T-helper 17 cell (primary cell): Measurements from ENCODE around the gene FMN2. TPM values are rescaled to one million over a fixed set of nuclear protein-coding genes. Genes with fewer than 3 reads are reported as not detected.

Experiments used
- ATAC-seq: fragments of 150-1000 bp; cut with Tn5 transposase; 2 replicates; pipeline ENCODE4 v1.10.0; 2021; ENCODE audit warnings: mild to moderate bottlenecking, moderate library complexity
- DNase-seq, 3 donors: peaks; one replicate each; pipeline versions ENCODE4 v3.0.0 to v3.0.0-alpha.2; 2020 to 2021
- H3K9me3 ChIP-seq: one replicate; pipeline ENCODE4 v1.7.0; 2013; ENCODE audit warnings: low read length, mild to moderate bottlenecking; ENCODE audit not compliant: control insufficient read depth, poor library complexity, severe bottlenecking
- H3K27ac Mint-ChIP-seq: one replicate; pipeline ENCODE4 v1.8.0; 2022; ENCODE audit warnings: mild to moderate bottlenecking, moderate library complexity, mixed read lengths
- H3K27me3 Mint-ChIP-seq: one replicate; pipeline ENCODE4 v1.8.0; 2022; ENCODE audit warnings: mixed read lengths
- H3K36me3 Mint-ChIP-seq: one replicate; pipeline ENCODE4 v1.8.0; 2022; ENCODE audit warnings: low read depth, mixed read lengths
- H3K4me1 Mint-ChIP-seq: one replicate; pipeline ENCODE4 v1.8.0; 2022; ENCODE audit warnings: mild to moderate bottlenecking, mixed read lengths
- H3K4me3 Mint-ChIP-seq: one replicate; pipeline ENCODE4 v1.8.0; 2022; ENCODE audit warnings: mild to moderate bottlenecking, moderate library complexity, mixed read lengths
- total RNA-seq, 4 donors: library from RNA in 2 of 4; stranded (reverse) in 2 of 4; gene quantifications; one replicate each; pipeline ENCODE4 v1.2.3 and lab custom pipeline; 2022 to 2026

Gene FMN2
- total RNA-seq, 2 donors from 2014 or later: not detected

DNA sequence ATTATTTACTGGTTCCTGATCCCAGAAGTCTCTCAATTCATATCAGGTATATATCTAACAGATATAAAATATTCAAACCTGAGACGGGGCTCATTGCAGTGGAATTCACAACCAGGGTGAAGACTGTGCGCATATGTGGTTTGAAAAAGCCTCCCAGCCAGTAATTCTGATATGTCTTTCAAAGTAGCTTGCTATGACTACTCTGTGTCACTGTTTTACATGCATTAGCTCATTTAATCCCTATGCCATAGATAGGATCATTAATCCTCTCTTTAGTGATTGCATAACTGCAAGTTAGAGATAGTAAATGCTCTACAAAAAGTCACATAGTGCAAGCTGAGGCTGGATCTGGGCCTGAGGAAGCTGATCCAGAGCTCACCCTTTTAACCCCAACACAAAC lies 251.4 kb downstream of the FMN2 start:
- H3K9me3 ChIP-seq: no peaks in the 10 kb centered on the region
- no peak overlapping the region for H3K4me3 Mint-ChIP-seq
- ATAC-seq (no peak), DNase-seq (no peak)
- peaks cover 2% of the 10 kb centered on the region for H3K36me3 Mint-ChIP-seq
- no peak overlapping the region for H3K27ac Mint-ChIP-seq
- no peaks in the 10 kb centered on the region for H3K4me1 Mint-ChIP-seq
- no peaks in the 10 kb centered on the region for H3K27me3 Mint-ChIP-seq

DNA sequence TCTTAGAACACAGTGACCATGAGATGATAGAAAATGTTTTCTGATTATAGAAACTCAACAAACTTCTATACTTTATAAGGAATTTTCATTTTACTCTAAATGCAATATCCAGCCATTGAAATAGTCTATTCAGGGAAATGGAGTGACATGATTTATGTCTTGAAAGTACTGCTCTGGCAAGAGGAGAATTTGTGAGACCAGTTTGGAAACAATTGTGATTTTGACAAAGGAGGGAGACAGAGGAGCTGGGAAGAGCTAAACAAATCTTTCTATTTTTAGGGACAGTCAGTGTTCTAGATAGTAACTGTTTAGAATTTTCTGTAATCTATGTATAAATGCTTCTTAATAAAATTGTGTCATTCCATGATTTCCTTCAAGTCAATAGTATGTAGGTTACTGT lies 252.3 kb downstream of the FMN2 start:
- no peaks in the 10 kb centered on the region for H3K4me1 Mint-ChIP-seq
- H3K9me3 ChIP-seq: no peaks in the 10 kb centered on the region
- ATAC-seq: no peak
- peaks cover 2% of the 10 kb centered on the region for H3K36me3 Mint-ChIP-seq
- no peak for DNase-seq
- no peak overlapping the region for H3K27ac Mint-ChIP-seq
- H3K27me3 Mint-ChIP-seq: no peaks in the 10 kb centered on the region
- no peak overlapping the region for H3K4me3 Mint-ChIP-seq

- Mint-ChIP-seq H3K4me3 (no peak overlapping the region), H3K27me3 (no peaks in the 10 kb centered on the region), H3K4me1 (no peaks in the 10 kb centered on the region), H3K36me3 (peaks cover 2% of the 10 kb centered on the region), H3K27ac (no peak overlapping the region)
- ATAC-seq: no peak
- no peak for DNase-seq
- H3K9me3 ChIP-seq: no peaks in the 10 kb centered on the region
These were observed 253.2 kb downstream of the FMN2 start for GRCh38 chr1:240344918-240345317.

DNA sequence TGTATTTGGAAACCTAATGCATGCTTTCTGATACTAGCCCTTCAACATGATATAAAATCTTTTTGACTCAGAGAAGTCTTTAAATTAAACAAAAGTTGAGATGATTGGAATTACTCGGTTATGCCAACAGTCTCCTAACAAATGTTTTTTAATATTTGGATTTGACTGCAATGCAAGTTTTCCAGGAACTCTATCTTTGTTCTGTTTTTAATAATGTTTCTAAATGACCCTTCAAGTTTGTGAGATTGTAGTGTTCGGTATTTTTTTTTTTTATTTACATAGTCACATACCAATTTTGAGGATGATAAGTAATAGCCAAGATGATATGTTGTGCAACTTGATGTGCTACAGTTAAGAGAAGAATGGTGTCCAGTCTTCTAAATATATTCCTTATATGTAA lies 258.0 kb downstream of the FMN2 start:
- no peak overlapping the region for H3K27ac Mint-ChIP-seq
- ATAC-seq (no peak), DNase-seq (no peak)
- H3K4me1 Mint-ChIP-seq: no peaks in the 10 kb centered on the region
- no peak overlapping the region for H3K4me3 Mint-ChIP-seq
- no peaks in the 10 kb centered on the region for H3K27me3 Mint-ChIP-seq
- H3K9me3 ChIP-seq: no peaks in the 10 kb centered on the region
- peaks cover 2% of the 10 kb centered on the region for H3K36me3 Mint-ChIP-seq

DNA sequence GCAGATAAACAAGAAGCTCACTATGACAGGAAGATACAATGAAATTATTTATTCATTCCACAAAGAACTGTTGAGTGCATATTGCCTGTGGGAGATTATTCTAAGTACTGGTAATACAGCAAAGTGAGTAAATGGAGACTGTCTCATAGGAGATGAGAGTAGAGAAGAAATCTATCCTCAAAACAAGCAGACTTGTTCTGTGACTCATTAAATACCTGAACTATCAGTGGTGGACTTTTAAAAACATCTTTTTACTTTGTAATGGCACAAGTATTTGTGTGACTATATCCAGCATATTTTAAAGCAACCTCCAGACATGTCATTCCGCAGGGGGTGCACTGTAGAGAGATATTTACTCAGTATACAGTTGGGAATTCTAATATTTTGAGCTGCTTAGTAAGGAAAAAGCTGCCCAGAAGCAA lies 259.2 kb downstream of the FMN2 start:
- Mint-ChIP-seq H3K36me3 (peaks cover 2% of the 10 kb centered on the region), H3K27me3 (no peaks in the 10 kb centered on the region), H3K27ac (no peak overlapping the region), H3K4me1 (no peaks in the 10 kb centered on the region), H3K4me3 (no peak overlapping the region)
- DNase-seq (no peak), ATAC-seq (no peak)
- H3K9me3 ChIP-seq: no peaks in the 10 kb centered on the region

DNA sequence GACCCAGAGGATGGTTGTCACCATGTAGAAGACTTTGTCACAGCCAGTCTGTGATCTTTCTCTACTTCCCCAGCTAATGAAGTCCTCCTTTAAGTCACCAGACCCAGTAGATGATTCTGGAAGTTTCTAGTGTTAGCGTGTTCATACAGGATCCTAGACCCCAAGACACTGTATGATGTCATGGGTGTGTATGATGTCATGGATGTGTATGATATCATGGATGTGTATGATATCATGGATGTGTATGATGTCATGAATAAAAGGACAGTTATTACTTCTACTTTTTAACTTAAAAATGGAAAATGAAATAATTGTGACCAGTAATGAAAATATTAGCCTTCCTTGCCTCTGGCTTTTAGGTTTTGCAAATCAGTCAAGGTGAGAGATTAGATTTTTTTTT lies 260.0 kb downstream of the FMN2 start:
- no peak overlapping the region for H3K27ac Mint-ChIP-seq
- no peak overlapping the region for H3K4me3 Mint-ChIP-seq

GRCh38 chr1:240352769-240353168 lies 261.1 kb downstream of the FMN2 start:
- no peak overlapping the region for H3K27ac Mint-ChIP-seq
- no peak for ATAC-seq

More for the DNA sequence above, 260.0 kb downstream of the FMN2 start:
- DNase-seq (no peak), ATAC-seq (no peak)
- Mint-ChIP-seq H3K36me3 (peaks cover 2% of the 10 kb centered on the region), H3K27me3 (no peaks in the 10 kb centered on the region), H3K4me1 (no peaks in the 10 kb centered on the region)
- H3K9me3 ChIP-seq: no peaks in the 10 kb centered on the region

GRCh38 chr1:240356568-240356967 lies 264.9 kb downstream of the FMN2 start:
- DNase-seq (no peak), ATAC-seq (no peak)
- Mint-ChIP-seq H3K4me1 (no peaks in the 10 kb centered on the region), H3K36me3 (no peaks in the 10 kb centered on the region), H3K4me3 (no peak overlapping the region), H3K27ac (no peak overlapping the region), H3K27me3 (no peaks in the 10 kb centered on the region)
- no peaks in the 10 kb centered on the region for H3K9me3 ChIP-seq

More at GRCh38 chr1:240352769-240353168, 261.1 kb downstream of the FMN2 start:
- Mint-ChIP-seq H3K27me3 (no peaks in the 10 kb centered on the region), H3K4me3 (no peak overlapping the region), H3K36me3 (peaks cover 2% of the 10 kb centered on the region), H3K4me1 (no peaks in the 10 kb centered on the region)
- no peaks in the 10 kb centered on the region for H3K9me3 ChIP-seq
- DNase-seq: no peak

DNA sequence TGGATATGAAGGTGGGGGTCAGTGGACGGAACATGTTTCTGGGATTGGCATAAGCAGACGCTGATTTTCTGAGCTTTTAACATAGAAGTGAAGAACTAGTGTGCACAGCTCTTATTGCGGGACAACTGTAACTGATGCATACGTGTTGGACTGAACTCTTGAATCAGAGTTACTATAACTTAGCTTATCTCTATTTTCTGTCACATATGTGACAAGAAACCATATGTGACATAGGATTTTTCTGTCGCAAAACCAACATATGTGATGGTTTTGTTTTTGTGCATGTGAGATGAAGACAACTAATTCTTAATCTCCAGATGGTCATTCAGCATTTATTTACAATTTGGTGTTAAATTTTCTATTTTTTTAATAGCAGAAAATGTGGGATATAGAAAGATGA lies 270.4 kb downstream of the FMN2 start:
- no peak for ATAC-seq
- Mint-ChIP-seq H3K36me3 (no peaks in the 10 kb centered on the region), H3K27me3 (no peaks in the 10 kb centered on the region), H3K4me3 (no peak overlapping the region), H3K4me1 (no peaks in the 10 kb centered on the region), H3K27ac (no peak overlapping the region)
- no peak for DNase-seq
- H3K9me3 ChIP-seq: no peaks in the 10 kb centered on the region

DNA sequence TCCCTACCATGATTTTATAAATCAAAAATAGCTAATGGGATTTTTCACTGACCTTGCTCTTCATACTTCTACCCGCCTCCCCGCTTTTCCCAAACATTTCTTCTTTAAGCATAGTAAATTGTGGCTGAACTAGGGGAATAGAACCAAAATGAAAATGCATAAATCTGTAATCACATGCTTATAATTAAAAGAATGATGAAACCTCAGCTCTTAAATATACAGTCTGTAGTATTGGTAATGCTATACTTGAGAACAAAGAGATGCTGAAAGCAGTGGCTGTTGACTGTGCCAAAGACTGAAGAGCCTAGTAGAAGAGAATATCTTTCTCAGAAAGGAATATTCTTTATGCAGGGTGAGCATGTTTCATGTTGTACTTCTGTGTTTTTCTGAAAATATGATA lies 271.1 kb downstream of the FMN2 start:
- no peaks in the 10 kb centered on the region for H3K9me3 ChIP-seq
- no peak for DNase-seq
- no peaks in the 10 kb centered on the region for H3K4me1 Mint-ChIP-seq
- H3K27me3 Mint-ChIP-seq: no peaks in the 10 kb centered on the region
- H3K36me3 Mint-ChIP-seq: no peaks in the 10 kb centered on the region
- H3K4me3 Mint-ChIP-seq: no peak overlapping the region
- no peak for ATAC-seq
- no peak overlapping the region for H3K27ac Mint-ChIP-seq

- Mint-ChIP-seq H3K27me3 (no peaks in the 10 kb centered on the region), H3K27ac (no peak overlapping the region), H3K4me3 (no peak overlapping the region), H3K36me3 (no peaks in the 10 kb centered on the region), H3K4me1 (no peaks in the 10 kb centered on the region)
- DNase-seq (no peak), ATAC-seq (no peak)
- no peaks in the 10 kb centered on the region for H3K9me3 ChIP-seq
These were observed 271.6 kb downstream of the FMN2 start for GRCh38 chr1:240363315-240363714.

DNA sequence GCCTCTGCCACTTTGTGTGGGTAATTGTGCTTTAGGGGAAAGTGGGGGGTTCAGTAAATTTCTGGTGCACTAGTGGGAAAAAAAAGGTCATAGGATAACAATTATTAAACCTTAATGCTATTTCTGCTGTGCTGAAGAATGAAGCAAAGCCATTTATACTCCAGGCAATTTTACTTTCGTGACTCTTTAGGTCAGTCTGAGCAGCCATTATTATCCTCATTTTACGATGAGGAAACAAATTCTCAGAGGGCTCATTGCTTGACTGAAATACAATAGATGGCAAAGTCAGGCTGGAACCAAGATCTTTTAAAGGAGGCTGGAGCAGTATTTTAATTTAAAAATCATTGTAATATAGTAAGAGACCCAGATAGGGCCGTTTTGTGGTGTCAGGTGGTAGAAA lies 272.2 kb downstream of the FMN2 start:
- no peaks in the 10 kb centered on the region for H3K27me3 Mint-ChIP-seq
- no peak for DNase-seq

GRCh38 chr1:240366636-240367035 lies 275.0 kb downstream of the FMN2 start:
- DNase-seq: no peak
- Mint-ChIP-seq H3K4me3 (no peak overlapping the region), H3K4me1 (no peaks in the 10 kb centered on the region), H3K27ac (no peak overlapping the region), H3K36me3 (no peaks in the 10 kb centered on the region), H3K27me3 (no peaks in the 10 kb centered on the region)
- H3K9me3 ChIP-seq: no peaks in the 10 kb centered on the region
- ATAC-seq: no peak

More for the DNA sequence above, 272.2 kb downstream of the FMN2 start:
- H3K4me3 Mint-ChIP-seq: no peak overlapping the region
- no peaks in the 10 kb centered on the region for H3K9me3 ChIP-seq
- no peaks in the 10 kb centered on the region for H3K4me1 Mint-ChIP-seq
- H3K36me3 Mint-ChIP-seq: no peaks in the 10 kb centered on the region
- no peak for ATAC-seq
- no peak overlapping the region for H3K27ac Mint-ChIP-seq

- no peaks in the 10 kb centered on the region for H3K4me1 Mint-ChIP-seq
- H3K27ac Mint-ChIP-seq: no peak overlapping the region
- no peaks in the 10 kb centered on the region for H3K36me3 Mint-ChIP-seq
- H3K4me3 Mint-ChIP-seq: no peak overlapping the region
- H3K27me3 Mint-ChIP-seq: peaks cover 16% of the 10 kb centered on the region
- DNase-seq: no peak
- H3K9me3 ChIP-seq: no peaks in the 10 kb centered on the region
- ATAC-seq: no peak
These were observed 293.9 kb downstream of the FMN2 start for GRCh38 chr1:240385551-240385950.
